Tibial nerve (tissue), 4 donors: ENCODE data around the gene ZRSR2.

Source experiments
- EP300 ChIP-seq, 2 donors: sonication (generic); formaldehyde crosslinking; IDR thresholded peaks; one replicate each; pipeline ENCODE4 v1.6.1; 2017; ENCODE audit warnings: antibody characterized with exemption in 2 of 2, mild to moderate bottlenecking in 1 of 2
- TF ChIP-seq, protein P1 (sequence below), 5 experiments: fragments of 200-600 bp in 3 of 5; fragments of 450-650 bp in 2 of 5; sonication (generic) in 3 of 5; IDR thresholded peaks; one replicate each; pipeline ENCODE4 v1.5.1; 2016 to 2019; ENCODE audit warnings: antibody characterized with exemption in 5 of 5, mild to moderate bottlenecking in 3 of 5, moderate library complexity in 2 of 5

DNA sequence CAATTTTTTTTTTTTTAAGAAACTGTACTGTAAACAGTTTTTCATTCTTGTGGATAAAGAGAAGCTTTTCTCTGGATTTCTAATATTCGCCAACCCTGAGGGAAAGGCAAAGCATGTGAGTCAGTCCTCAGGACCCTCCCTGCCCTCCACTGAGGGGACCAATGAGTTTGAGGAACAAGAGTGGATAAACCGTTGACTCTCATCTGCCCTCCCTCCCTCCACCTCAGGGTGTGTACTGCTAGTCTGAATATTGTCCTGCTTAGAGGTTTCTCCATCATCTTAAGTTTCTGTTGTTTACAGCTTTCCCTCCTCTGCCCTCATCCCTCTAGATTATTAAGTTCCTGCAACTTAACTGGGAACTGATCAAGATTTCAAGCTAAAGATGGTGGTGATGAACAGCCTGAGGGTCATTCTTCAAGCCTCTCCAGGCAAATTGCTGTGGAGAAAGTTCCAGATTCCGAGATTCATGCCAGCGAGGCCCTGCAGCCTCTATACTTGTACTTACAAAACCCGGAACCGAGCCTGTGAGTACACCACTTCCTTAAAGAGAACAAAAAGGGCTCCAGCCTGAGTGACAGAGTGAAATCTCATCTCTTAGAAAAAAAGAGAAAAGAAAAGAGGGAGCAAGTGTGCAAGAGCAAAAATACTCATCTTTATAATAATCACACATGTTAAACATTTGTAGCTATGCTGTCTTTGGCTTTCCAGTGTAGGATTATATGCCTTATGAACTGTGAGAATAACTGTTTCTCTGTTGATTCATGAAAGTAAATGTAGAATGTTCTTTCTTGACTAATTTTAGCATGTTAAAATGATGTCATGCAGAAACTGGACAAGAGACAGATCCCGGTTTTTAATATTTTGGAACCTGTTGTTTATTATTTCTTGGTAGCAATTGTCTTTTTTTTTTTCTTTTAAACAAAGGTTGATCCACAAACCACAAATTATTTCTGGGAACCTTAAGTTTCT, 40.4 kb upstream of the ZRSR2 start:
- TF ChIP-seq, protein P1, sequence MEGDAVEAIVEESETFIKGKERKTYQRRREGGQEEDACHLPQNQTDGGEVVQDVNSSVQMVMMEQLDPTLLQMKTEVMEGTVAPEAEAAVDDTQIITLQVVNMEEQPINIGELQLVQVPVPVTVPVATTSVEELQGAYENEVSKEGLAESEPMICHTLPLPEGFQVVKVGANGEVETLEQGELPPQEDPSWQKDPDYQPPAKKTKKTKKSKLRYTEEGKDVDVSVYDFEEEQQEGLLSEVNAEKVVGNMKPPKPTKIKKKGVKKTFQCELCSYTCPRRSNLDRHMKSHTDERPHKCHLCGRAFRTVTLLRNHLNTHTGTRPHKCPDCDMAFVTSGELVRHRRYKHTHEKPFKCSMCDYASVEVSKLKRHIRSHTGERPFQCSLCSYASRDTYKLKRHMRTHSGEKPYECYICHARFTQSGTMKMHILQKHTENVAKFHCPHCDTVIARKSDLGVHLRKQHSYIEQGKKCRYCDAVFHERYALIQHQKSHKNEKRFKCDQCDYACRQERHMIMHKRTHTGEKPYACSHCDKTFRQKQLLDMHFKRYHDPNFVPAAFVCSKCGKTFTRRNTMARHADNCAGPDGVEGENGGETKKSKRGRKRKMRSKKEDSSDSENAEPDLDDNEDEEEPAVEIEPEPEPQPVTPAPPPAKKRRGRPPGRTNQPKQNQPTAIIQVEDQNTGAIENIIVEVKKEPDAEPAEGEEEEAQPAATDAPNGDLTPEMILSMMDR (IDR thresholded peaks at IDR 0.05) = no peak
- TF ChIP-seq EP300 (IDR thresholded peaks at IDR 0.05) = no peak
